Panc1 (cell line): Measurements from ENCODE around the gene RPL36. TPM values are rescaled to one million over a fixed set of nuclear protein-coding genes. Genes with fewer than 3 reads are reported as not detected.
"Not testable (repeated sequence)": the region's sequence is repeated elsewhere in the genome, so short reads cannot be mapped to it uniquely, and the experiment has no call there.

Experiments
- ATAC-seq: fragments of 200-7000 bp; cut with Tn5 transposase; 2 replicates; pipeline ENCODE4 v1.9.1; 2020; ENCODE audit warnings: mild to moderate bottlenecking, moderate library complexity
- BruUV-seq: library from RNA; stranded (reverse); fragments of 400-500 nt; replicated peaks from 2 replicates; lab custom pipeline; 2021; lab: Mats Ljungman, UMichigan
- CTCF ChIA-PET: fragments of 300-600 bp; sonication (Branson Sonifier 250); formaldehyde crosslinking; loops from one replicate; lab custom pipeline; 2022; ENCODE audit warnings: antibody characterized with exemption; lab: Charles Lee
- POLR2A ChIA-PET: fragments of 300-600 bp; sonication (Branson Sonifier 250); formaldehyde crosslinking; loops from one replicate; lab custom pipeline; 2022; ENCODE audit warnings: antibody characterized with exemption; lab: Charles Lee
- DNase-seq: peaks from one replicate; pipeline ENCODE4 v3.0.0-alpha.2; 2010; ENCODE audit warnings: low read depth, low spot score
- H3K27ac ChIP-seq: 2 replicates; pipeline ENCODE4 v1.5.1; 2011; ENCODE audit warnings: mild to moderate bottlenecking, low read length, inconsistent platforms
- H3K27me3 ChIP-seq: fragments of 200-500 bp; sonication (Bioruptor generic); 2 replicates; pipeline ENCODE4 v1.6.0; 2014; ENCODE audit warnings: low read length, inconsistent platforms; ENCODE audit not compliant: control insufficient read depth, insufficient read depth
- H3K36me3 ChIP-seq: fragments of 200-500 bp; sonication (Bioruptor generic); 2 replicates; pipeline ENCODE4 v1.5.1; 2014; ENCODE audit warnings: inconsistent platforms, mild to moderate bottlenecking, low read length, moderate library complexity; ENCODE audit not compliant: control insufficient read depth, insufficient read depth
- H3K4me1 ChIP-seq: 2 replicates; pipeline ENCODE4 v1.5.1; 2011; ENCODE audit warnings: inconsistent platforms, mild to moderate bottlenecking, low read length, moderate library complexity; ENCODE audit not compliant: control insufficient read depth, insufficient read depth
- H3K4me3 ChIP-seq, 2 experiments: 2 replicates each; pipeline ENCODE4 v1.5.1; 2011 to 2012; ENCODE audit warnings: low read depth in 2 of 2, low read length in 2 of 2, mild to moderate bottlenecking in 2 of 2, inconsistent platforms in 1 of 2, moderate library complexity in 1 of 2
- H3K9me3 ChIP-seq: fragments of 200-500 bp; sonication (Bioruptor generic); 2 replicates; pipeline ENCODE4 v1.5.1; 2014; ENCODE audit warnings: low read depth, mild to moderate bottlenecking, inconsistent platforms, low read length, moderate library complexity; ENCODE audit not compliant: control insufficient read depth, insufficient read depth
- POLR2AphosphoS5 ChIP-seq: IDR thresholded peaks from 2 replicates; pipeline ENCODE4 v1.6.1; 2012; ENCODE audit warnings: mild to moderate bottlenecking, low read depth, low read length, moderate library complexity
- SIN3A ChIP-seq: IDR thresholded peaks from 2 replicates; pipeline ENCODE4 v1.6.1; 2012; ENCODE audit warnings: low read depth, mild to moderate bottlenecking, low read length, moderate library complexity, borderline replicate concordance; ENCODE audit not compliant: insufficient read depth
- TCF7L2 ChIP-seq: IDR thresholded peaks from 2 replicates; pipeline ENCODE4 v1.6.1; 2011; ENCODE audit warnings: mild to moderate bottlenecking, low read depth, low read length, inconsistent platforms
- in situ Hi-C: cut with HindIII; loops from 2 replicates; pipeline ENCODE4 v1.10.0; 2016; ENCODE audit warnings: low sequenced_read_pairs, low pct_unique_long_range_greater_than_20kb
- intact Hi-C: fragments of 100-400 bp; cut with micrococcal nuclease; formaldehyde crosslinking; loops from one replicate; pipeline ENCODE4 v1.10.0; 2022; ENCODE audit not compliant: unreplicated experiment
- total RNA-seq: library from RNA; stranded (reverse); gene quantifications from one replicate; pipeline ENCODE4 v1.2.1, GENCODE V29; 2021; ENCODE audit not compliant: unreplicated experiment
- TF ChIP-seq, protein P1 (sequence below), 2 experiments: IDR thresholded peaks; 2 replicates each; pipeline ENCODE4 v1.6.1; 2011 to 2012; ENCODE audit warnings: low read depth in 2 of 2, control low read depth in 1 of 2, low read length in 1 of 2, mild to moderate bottlenecking in 1 of 2, moderate library complexity in 1 of 2; ENCODE audit not compliant: insufficient read depth in 1 of 2
- TF ChIP-seq, protein P2 (sequence below): fragments of 450-650 bp; IDR thresholded peaks from 2 replicates; pipeline ENCODE4 v1.5.1; 2017; ENCODE audit warnings: mild to moderate bottlenecking

RPL36 gene
- total RNA-seq, 1 experiment from 2014 or later, result 465 TPM

DNA sequence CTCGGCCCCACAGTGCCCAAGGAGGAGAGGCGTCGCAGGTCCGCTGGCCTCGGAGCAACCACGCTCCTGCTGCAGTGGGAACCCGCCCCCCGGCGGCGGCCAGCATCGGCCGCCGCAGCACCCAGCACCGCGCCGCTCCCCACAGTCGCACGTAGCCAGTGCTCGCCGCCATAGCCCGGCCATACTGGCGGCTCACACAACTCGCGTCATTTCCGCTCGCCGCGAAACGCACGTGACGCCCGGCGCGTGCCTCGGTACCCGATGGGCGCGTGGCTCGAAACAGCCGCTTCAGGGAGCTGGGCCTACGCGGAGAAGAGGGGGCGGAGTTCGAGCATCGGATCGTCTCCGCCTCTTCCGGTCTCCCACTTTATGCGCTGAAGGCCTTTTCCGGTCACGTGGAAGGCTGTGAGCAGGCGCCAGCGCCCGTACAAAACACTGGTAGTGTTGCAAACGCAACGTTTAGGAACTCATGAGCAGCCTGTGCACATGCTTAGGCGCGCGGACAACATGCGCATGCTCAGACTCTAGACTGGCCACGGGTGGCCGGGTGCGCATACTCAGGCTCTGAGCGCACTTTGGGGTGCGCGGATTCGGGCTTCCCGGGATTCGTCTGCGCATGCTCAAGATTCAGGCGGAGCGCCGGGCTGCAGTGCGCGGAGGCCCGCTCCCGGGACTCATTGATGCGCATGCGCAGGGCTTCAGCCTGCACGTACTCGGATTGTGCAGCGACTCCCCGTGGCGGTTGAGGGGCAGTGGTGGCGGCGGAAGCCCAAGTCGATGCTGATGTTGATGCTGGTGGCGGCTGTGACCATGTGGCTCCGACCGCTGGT is 30.1 kb downstream of the RPL36 start, which contains the start of the genes CATSPERD and LONP1:
Gene CATSPERD, plus strand, starts transcription at position 677 of the 830 bp plus-strand sequence. Its CDS starts 101 bp downstream, at position 778.
Gene LONP1, minus strand, starts transcription at position 186 of the 830 bp plus-strand sequence. Its CDS starts 14 bp downstream, at position 172.
- CTCF ChIA-PET, result interaction anchor here (0.6 to 0.7 kb wide), 2 partner anchors 9 to 882 kb away, joined by 3 to 7 read pairs; no protein-coding TSS in a partner anchor
- intact Hi-C loops, result no loop called here
- BruUV-seq, result no TSS peak
- Histone ChIP-seq H3K4me3 (peak within 1 kb of the TSS; percentile 96 to 98), H3K27ac (peak within 1 kb of the TSS; percentile 96), H3K36me3 (peaks cover 3% of the 10 kb centered on the region; the same call in 1 of the 2 replicates), H3K4me1 (peaks cover 8% of the 10 kb centered on the region; the same call in 1 of the 2 replicates), H3K27me3 (no peaks in the 10 kb centered on the region), H3K9me3 (no peaks in the 10 kb centered on the region)
- in situ Hi-C loops, result no loop called here
- DNase-seq (peak; percentile 87), ATAC-seq (peak; percentile 97)
- POLR2A ChIA-PET, result interaction anchor here (0.6 to 0.7 kb wide), 5 partner anchors 22 to 636 kb away, joined by 3 to 12 read pairs (median 5); no protein-coding TSS in a partner anchor
- TF ChIP-seq, protein P1, sequence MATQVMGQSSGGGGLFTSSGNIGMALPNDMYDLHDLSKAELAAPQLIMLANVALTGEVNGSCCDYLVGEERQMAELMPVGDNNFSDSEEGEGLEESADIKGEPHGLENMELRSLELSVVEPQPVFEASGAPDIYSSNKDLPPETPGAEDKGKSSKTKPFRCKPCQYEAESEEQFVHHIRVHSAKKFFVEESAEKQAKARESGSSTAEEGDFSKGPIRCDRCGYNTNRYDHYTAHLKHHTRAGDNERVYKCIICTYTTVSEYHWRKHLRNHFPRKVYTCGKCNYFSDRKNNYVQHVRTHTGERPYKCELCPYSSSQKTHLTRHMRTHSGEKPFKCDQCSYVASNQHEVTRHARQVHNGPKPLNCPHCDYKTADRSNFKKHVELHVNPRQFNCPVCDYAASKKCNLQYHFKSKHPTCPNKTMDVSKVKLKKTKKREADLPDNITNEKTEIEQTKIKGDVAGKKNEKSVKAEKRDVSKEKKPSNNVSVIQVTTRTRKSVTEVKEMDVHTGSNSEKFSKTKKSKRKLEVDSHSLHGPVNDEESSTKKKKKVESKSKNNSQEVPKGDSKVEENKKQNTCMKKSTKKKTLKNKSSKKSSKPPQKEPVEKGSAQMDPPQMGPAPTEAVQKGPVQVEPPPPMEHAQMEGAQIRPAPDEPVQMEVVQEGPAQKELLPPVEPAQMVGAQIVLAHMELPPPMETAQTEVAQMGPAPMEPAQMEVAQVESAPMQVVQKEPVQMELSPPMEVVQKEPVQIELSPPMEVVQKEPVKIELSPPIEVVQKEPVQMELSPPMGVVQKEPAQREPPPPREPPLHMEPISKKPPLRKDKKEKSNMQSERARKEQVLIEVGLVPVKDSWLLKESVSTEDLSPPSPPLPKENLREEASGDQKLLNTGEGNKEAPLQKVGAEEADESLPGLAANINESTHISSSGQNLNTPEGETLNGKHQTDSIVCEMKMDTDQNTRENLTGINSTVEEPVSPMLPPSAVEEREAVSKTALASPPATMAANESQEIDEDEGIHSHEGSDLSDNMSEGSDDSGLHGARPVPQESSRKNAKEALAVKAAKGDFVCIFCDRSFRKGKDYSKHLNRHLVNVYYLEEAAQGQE (IDR thresholded peaks at IDR 0.05; ENCODE audit: insufficient read depth in 1 of 2, low read depth in 2 of 2, low read length in 1 of 2), result 0 out of 4 replicates have a peak, but pooled peaks of 1 of the 2 experiments have one; percentile 27
- TF ChIP-seq POLR2AphosphoS5, result peak; percentile 73
- TF ChIP-seq SIN3A, result 0 out of 2 replicates have a peak, but pooled peaks have one; percentile 30
- no peak for TF ChIP-seq TCF7L2
- TF ChIP-seq, protein P2, sequence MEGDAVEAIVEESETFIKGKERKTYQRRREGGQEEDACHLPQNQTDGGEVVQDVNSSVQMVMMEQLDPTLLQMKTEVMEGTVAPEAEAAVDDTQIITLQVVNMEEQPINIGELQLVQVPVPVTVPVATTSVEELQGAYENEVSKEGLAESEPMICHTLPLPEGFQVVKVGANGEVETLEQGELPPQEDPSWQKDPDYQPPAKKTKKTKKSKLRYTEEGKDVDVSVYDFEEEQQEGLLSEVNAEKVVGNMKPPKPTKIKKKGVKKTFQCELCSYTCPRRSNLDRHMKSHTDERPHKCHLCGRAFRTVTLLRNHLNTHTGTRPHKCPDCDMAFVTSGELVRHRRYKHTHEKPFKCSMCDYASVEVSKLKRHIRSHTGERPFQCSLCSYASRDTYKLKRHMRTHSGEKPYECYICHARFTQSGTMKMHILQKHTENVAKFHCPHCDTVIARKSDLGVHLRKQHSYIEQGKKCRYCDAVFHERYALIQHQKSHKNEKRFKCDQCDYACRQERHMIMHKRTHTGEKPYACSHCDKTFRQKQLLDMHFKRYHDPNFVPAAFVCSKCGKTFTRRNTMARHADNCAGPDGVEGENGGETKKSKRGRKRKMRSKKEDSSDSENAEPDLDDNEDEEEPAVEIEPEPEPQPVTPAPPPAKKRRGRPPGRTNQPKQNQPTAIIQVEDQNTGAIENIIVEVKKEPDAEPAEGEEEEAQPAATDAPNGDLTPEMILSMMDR, result peak; percentile 90

- ChIA-PET CTCF (interaction anchor here (0.6 kb wide), 1 partner anchor 94 kb away, joined by 3 read pairs; no protein-coding TSS in a partner anchor), POLR2A (interaction anchor here (0.7 kb wide), 1 partner anchor 485 kb away, joined by 6 read pairs; no protein-coding TSS in a partner anchor)
- no peak for DNase-seq
- in situ Hi-C loops (no loop called here), intact Hi-C loops (no loop called here)
- no peak overlapping the region for H3K27ac ChIP-seq
- H3K27me3 ChIP-seq, result no peaks in the 10 kb centered on the region
- ATAC-seq, result no peak
- no peaks in the 10 kb centered on the region for H3K4me1 ChIP-seq
- no peak overlapping the region for H3K4me3 ChIP-seq
- H3K9me3 ChIP-seq, result no peaks in the 10 kb centered on the region
- H3K36me3 ChIP-seq, result no peaks in the 10 kb centered on the region
- no TSS peak for BruUV-seq
- no peak for TF ChIP-seq POLR2AphosphoS5
- TF ChIP-seq TCF7L2, result no peak
- TF ChIP-seq SIN3A, result no peak
- TF ChIP-seq, protein P2, result no peak
- TF ChIP-seq, protein P1 (IDR thresholded peaks at IDR 0.05; ENCODE audit: insufficient read depth in 1 of 2, low read depth in 2 of 2, low read length in 1 of 2), result no peak
Observed at GRCh38 chr19:5727453-5728050, 37.5 kb downstream of the RPL36 start.

DNA sequence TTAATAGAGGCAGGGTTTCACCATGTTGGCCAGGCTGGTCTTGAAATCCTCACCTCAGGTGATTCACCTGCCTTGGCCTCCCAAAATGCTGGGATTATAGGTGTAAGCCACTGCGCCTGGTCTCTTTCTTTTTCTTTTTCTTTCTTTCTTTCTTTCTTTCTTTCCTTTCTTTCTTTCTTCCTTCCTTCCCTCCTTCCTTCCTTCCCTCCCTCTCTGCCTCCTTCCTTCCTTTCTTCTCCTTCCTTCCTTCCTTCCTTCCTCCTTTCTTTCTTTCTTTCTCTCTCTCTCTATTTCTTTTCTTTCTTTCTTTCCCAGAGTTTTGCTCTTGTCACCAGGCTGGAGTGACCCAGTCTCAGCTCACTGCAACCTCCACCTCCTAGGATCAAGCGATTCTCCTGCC is 43.1 kb downstream of the RPL36 start:
- H3K27ac ChIP-seq, CTCF ChIA-PET, POLR2A ChIA-PET, ATAC-seq, H3K4me3 ChIP-seq, BruUV-seq, H3K36me3 ChIP-seq, DNase-seq, intact Hi-C loops, H3K4me1 ChIP-seq, H3K27me3 ChIP-seq, H3K9me3 ChIP-seq, in situ Hi-C loops: not testable (repeated sequence)
